Ecto neural progenitor cell (in vitro differentiated cells): ENCODE data around the gene CCDC106.

Source experiments
- DNase-seq: peaks from one replicate; pipeline ENCODE4 v3.0.0-alpha.2; 2018; ENCODE audit warnings: low spot score

The CCDC106 gene

GRCh38 chr19:55696301-55697068 lies 48.5 kb downstream of the CCDC106 start:
- DNase-seq: no peak

GRCh38 chr19:55697069-55697440 lies 49.0 kb downstream of the CCDC106 start:
- no peak for DNase-seq

GRCh38 chr19:55697698-55698097 lies 49.7 kb downstream of the CCDC106 start:
- no peak for DNase-seq

- DNase-seq: no peak
Measured at GRCh38 chr19:55698256-55698655, 50.2 kb downstream of the CCDC106 start.

DNA sequence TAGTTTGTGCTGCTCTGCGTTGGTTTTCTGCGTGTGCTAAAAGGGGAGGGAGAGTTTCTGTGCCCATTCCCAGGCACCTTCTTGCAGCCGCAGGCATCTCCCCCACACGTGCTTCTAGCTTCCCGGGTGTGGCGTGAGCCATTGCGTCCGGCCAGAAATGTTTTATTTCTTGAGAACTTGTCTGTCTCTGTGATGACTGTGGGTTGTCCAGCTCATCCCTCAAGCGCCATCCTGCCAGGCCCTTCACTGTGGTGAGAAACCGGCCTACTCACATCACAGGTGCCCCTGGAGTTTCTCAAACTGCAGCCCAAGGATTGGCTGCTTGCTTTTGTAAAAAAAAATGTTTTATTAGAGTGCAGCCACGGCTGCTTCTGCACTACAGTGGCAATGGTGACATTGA lies 51.2 kb downstream of the CCDC106 start:
- DNase-seq: no peak

- no peak for DNase-seq
Measured at GRCh38 chr19:55700813-55701212, 52.8 kb downstream of the CCDC106 start.

DNA sequence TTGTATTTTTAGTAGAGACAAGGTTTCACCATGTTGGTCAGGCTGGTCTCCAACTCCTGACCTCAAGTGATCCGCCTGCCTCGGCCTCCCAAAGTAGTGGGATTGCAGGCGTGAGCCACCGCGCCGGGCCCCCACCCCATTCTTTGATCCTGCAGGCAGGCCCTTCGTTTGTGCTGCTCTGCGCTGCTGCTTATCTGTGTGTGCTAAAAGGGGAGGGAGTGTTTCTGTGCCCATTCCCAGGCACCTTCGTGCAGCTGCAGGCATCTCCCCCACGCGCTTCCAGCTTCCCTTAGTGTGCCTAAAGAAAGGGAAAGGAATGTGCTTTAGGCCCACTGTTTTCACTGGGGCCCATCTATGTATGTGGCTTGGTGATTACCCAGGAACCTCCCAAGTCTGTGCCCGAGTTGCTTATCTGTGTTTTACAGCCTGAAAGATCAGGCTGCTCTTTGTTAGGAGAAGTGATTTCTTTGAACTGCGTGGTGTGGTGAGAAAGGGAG lies 54.2 kb downstream of the CCDC106 start:
- DNase-seq: no peak
